ENCODE data around the gene BBOF1.
"Not testable (repeated sequence)": the region's sequence is repeated elsewhere in the genome, so short reads cannot be mapped to it uniquely, and the experiment has no call there.

BBOF1 gene, protein sequence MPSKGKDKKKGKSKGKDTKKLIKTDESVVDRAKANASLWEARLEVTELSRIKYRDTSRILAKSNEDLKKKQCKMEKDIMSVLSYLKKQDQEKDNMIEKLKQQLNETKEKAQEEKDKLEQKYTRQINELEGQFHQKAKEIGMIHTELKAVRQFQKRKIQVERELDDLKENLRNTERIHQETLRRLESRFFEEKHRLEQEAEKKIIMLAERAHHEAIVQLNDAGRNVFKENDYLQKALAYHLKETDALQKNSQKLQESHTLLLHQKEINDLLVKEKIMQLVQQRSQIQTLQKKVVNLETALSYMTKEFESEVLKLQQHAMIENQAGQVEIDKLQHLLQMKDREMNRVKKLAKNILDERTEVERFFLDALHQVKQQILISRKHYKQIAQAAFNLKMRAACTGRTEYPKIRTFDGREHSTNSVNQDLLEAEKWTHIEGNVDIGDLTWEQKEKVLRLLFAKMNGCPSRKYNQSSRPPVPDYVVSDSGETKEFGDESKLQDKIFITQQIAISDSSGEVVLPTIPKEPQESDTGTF

DNA sequence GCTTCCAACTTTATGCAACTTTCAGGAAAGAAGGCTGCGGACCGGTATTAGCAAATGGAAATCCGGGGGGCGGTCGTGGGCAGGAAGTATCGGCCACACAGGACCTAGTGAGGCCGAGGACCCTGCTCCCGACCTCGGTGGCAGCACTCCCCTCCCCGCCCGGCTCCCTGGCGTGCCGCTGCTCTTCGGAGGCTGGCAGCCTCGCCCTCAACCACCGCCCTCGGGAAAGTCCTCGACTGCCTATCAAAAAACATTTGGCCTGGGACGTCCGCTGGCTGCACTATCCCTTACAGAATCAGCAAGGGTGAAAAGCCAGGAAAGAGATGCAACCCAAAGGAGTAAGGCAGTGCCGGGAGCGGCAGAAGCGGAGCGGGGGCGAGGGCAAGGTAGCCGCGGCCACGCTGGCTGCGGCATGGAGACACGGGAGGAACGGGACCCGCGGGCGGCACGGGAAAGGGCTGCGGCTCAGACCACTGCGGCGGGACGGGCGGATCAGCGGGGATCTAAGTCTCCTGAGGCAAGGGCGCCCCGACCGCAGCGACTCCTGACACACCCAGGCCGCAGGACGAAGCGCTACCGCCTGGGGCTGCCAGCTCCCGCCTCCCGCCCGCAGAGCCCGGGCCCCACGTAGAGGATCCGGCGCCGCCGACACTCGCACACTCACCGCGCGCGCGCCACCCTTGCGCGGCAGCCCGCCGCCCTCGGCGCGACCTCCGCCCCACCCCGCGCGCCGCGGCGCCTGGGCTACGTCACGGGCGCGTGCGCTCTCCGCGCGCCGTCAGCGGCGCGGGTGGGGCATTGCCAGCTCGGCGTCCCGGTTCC is at the start of gene BBOF1, which contains the start of gene ENTPD5:
Gene BBOF1 (plus strand): TSS at position 764 of the 822 bp plus-strand sequence. CDS start 130 bp downstream, outside the sequence.
Gene ENTPD5 (minus strand): TSS at position 703 of the 822 bp plus-strand sequence. CDS start 31,186 bp downstream, outside the sequence.
- Histone ChIP-seq H3K27me3 (no peaks in the 10 kb centered on the region), H3K9ac (peak within 1 kb of the TSS; percentile 83 to 93 (median 89)), H3K4me1 (peaks cover 7 to 15% (median 14%) of the 10 kb centered on the region in 10 experiments), H3K4me3 (peak within 1 kb of the TSS; percentile 72 to 92 (median 86)), H3K9me3 (replicated peaks in 1 of 11) (no peaks in the 10 kb centered on the region), H3K4me2 (peak within 1 kb of the TSS; percentile 78 to 96 (median 89)), H3K27ac (peak within 1 kb of the TSS; percentile 67 to 90 (median 88)), H4K20me1 (no peaks in the 10 kb centered on the region), H3K36me3 (peaks cover 0 to 9% (median 0%) of the 10 kb centered on the region in 11 experiments; a peak in 2 of 22 replicates)
- no peak for TF ChIP-seq Cebpa-rat (IDR thresholded peaks at IDR 0.05)

DNA sequence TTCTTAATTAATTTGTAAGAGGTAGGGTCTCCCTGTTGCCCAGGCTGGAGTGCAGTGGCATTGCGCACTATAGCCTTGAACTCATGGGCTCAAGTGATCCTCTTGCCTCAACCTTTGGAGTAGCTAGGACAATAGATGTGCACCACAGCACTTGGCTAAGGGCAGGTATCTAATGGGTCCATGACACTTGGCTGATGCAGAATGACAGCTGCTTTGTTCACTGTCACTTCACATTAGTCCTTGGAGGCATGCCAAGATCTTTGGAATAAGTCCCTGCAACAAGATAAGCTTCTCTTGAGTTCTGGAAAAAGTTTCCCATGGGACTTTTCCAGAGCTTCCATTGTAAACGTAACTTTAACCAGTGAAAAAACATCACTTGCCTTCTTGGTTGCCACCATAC is 45.7 kb upstream of the BBOF1 start:
- TF ChIP-seq Cebpa-rat (IDR thresholded peaks at IDR 0.05): no peak
- peaks cover 8 to 51% (median 24%) of the 10 kb centered on the region in 11 experiments; a peak in 17 of 22 replicates for H3K36me3 ChIP-seq
- H3K9ac ChIP-seq: no peak overlapping the region
- H3K27me3 ChIP-seq: no peaks in the 10 kb centered on the region
- no peaks in the 10 kb centered on the region for H3K4me1 ChIP-seq
- H3K4me3 ChIP-seq: no peak overlapping the region
- no peaks in the 10 kb centered on the region for H4K20me1 ChIP-seq
- no peak overlapping the region for H3K4me2 ChIP-seq
- no peak overlapping the region for H3K27ac ChIP-seq
- no peaks in the 10 kb centered on the region for H3K9me3 ChIP-seq (replicated peaks in 1 of 11)

DNA sequence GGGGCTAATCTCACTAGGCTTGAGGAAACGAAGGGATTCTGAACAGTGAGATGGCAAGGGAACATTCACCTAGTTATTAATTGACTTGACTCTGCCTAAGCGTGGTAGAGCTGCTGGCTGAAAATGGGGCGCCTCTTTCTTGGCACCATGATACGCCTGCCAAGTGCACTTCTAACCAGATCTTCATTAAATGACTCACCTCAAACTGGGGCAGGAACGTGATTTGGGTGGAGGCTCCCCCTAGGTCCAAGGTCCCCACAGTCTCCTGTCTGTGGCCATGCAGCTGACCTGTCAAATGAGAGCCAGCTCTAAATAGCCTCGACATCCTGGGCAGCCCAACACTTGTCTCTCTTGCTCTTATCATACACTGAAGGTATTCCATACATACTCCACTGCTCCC is 43.0 kb upstream of the BBOF1 start:
- H3K36me3 ChIP-seq: peaks cover 0 to 40% (median 10%) of the 10 kb centered on the region in 11 experiments; a peak in 11 of 22 replicates
- no peak overlapping the region for H3K4me3 ChIP-seq
- H3K9ac ChIP-seq: no peak overlapping the region
- H3K4me1 ChIP-seq: no peaks in the 10 kb centered on the region
- H3K27me3 ChIP-seq: no peaks in the 10 kb centered on the region
- no peak overlapping the region for H3K27ac ChIP-seq
- no peaks in the 10 kb centered on the region for H3K9me3 ChIP-seq (replicated peaks in 1 of 11)
- no peak overlapping the region for H3K4me2 ChIP-seq
- no peak for TF ChIP-seq Cebpa-rat (IDR thresholded peaks at IDR 0.05)
- H4K20me1 ChIP-seq: no peaks in the 10 kb centered on the region

DNA sequence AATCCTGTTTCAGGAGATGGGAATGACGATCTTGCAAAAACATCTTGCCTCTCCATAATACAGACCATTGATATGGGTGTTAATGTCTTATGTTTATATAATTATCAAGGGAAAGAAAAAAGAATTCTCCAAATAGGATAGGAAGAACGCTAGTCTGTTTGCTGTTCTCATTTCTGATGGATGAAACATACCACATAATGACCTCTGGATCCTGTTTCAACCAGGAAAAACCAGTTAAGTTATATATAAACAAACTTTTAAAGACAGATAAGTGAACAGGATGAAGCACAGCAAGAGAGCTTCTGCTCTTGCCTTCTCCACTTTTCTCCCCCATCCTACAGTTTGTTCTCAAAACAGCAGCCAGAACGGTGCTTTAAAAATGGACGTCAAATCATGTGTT is 41.3 kb upstream of the BBOF1 start:
- H3K36me3 ChIP-seq: peaks cover 0 to 31% (median 10%) of the 10 kb centered on the region in 11 experiments; a peak in 11 of 22 replicates
- H3K27ac ChIP-seq: no peak overlapping the region
- H3K9me3 ChIP-seq (replicated peaks in 1 of 11): no peaks in the 10 kb centered on the region
- no peak for TF ChIP-seq Cebpa-rat (IDR thresholded peaks at IDR 0.05)
- no peaks in the 10 kb centered on the region for H3K27me3 ChIP-seq
- H3K4me1 ChIP-seq: no peaks in the 10 kb centered on the region
- no peaks in the 10 kb centered on the region for H4K20me1 ChIP-seq
- no peak overlapping the region for H3K4me2 ChIP-seq
- no peak overlapping the region for H3K4me3 ChIP-seq
- no peak overlapping the region for H3K9ac ChIP-seq

DNA sequence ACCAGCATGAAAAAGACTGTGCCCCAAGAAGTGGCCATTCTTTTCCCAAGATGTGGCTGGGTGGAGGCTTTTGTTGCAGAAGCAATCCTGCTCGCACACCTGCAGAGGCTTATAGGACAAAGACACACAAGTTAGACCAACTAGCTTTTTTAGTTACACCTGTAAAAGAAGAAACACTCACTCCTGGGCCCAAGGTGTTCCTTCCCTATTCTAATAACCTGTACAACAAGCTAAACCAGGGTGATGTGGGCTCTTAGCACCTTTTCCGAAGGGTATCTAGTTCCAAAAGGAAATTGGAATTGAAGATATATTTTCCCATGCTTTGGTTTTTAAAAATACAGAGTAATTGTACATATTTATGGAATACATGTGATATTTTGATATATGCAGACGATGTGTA is 31.1 kb upstream of the BBOF1 start:
- no peaks in the 10 kb centered on the region for H3K4me1 ChIP-seq
- H3K9me3 ChIP-seq (replicated peaks in 1 of 11): no peaks in the 10 kb centered on the region
- H3K4me2 ChIP-seq: no peak overlapping the region
- H3K27ac ChIP-seq: no peak overlapping the region
- no peaks in the 10 kb centered on the region for H4K20me1 ChIP-seq
- peaks cover 15 to 42% (median 21%) of the 10 kb centered on the region in 11 experiments; a peak in 20 of 22 replicates for H3K36me3 ChIP-seq
- no peak overlapping the region for H3K9ac ChIP-seq
- TF ChIP-seq Cebpa-rat (IDR thresholded peaks at IDR 0.05): no peak
- no peaks in the 10 kb centered on the region for H3K27me3 ChIP-seq
- no peak overlapping the region for H3K4me3 ChIP-seq

DNA sequence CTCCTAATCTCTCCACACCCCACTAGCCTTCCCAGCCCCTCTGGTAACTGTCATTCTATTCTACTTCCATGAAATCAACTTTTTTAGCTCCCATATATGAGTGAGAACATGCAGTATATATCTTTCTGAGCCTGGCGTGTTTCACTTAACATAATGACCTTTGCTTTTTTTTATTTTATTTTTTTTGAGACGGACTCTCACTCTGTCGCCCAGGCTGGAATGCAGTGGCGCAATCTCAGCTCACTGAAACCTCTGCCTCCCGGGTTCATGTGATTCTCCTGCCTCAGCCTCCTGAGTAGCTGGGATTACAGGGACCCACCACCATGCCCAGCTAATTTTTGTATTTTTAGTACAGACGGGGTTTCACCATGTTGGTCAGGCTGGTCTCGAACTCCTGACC is 30.5 kb upstream of the BBOF1 start:
- not testable (repeated sequence) for H3K4me3 ChIP-seq; H3K9me3 ChIP-seq (replicated peaks in 1 of 11); H3K4me1 ChIP-seq; H4K20me1 ChIP-seq; H3K4me2 ChIP-seq; H3K27ac ChIP-seq; H3K27me3 ChIP-seq; H3K9ac ChIP-seq
- H3K36me3 ChIP-seq: peaks cover 15 to 38% (median 21%) of the 10 kb centered on the region in 11 experiments; a peak in 20 of 22 replicates

DNA sequence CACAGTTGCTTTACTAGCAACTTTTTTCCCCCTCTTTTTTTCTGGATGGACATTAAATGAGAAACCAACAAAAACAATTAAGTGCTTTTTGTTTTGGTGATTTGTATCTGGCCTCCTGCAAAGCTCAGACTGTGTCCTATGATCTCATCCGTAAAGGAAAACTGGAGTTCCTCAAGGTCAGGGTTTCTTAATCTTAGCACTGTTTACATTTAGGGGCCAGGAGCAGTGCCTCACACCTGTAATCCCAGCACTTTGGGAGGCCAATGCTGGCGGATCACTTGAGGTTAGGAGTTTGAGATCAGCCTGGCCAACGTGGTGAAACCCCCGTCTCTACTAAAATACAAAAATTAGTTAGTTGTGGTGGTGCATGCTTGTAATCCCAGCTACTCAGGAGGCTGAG is 28.1 kb upstream of the BBOF1 start:
- H3K9ac ChIP-seq: no peak overlapping the region
- no peak for TF ChIP-seq Cebpa-rat (IDR thresholded peaks at IDR 0.05)
- H3K27me3 ChIP-seq: no peaks in the 10 kb centered on the region
- H3K4me1 ChIP-seq: peaks cover 0 to 12% (median 8%) of the 10 kb centered on the region in 10 experiments; a peak in 16 of 20 replicates
- no peak overlapping the region for H3K27ac ChIP-seq
- H3K9me3 ChIP-seq (replicated peaks in 1 of 11): no peaks in the 10 kb centered on the region
- H3K4me3 ChIP-seq: no peak overlapping the region
- H3K4me2 ChIP-seq: no peak overlapping the region
- H3K36me3 ChIP-seq: peaks cover 8 to 27% (median 17%) of the 10 kb centered on the region in 11 experiments; a peak in 19 of 22 replicates
- H4K20me1 ChIP-seq: no peaks in the 10 kb centered on the region

DNA sequence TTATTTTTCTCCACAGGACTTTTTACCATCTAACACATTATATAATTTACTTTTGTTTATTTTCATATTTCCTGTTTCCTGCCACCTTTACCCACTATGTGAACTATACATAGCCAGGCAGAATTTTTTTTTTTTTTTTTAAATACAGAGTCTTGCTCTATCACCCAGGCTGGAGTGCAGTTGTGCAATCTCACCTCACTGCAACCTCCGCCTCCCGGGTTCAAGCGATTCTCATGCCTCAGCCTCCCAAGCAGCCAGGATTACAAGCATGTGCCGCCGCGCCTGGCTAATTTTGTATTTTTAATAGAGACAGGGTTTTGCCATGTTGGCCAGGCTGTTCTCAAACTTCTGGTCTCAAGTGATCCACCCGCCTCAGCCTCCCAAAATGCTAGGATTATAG is 24.2 kb upstream of the BBOF1 start:
- H3K4me2 ChIP-seq: peak overlapping the region in 6 of 11 experiments; percentile 25 to 47 (median 35); a peak in 10 of 22 replicates
- peaks cover 0 to 20% (median 0%) of the 10 kb centered on the region in 11 experiments; a peak in 4 of 22 replicates for H3K36me3 ChIP-seq

DNA sequence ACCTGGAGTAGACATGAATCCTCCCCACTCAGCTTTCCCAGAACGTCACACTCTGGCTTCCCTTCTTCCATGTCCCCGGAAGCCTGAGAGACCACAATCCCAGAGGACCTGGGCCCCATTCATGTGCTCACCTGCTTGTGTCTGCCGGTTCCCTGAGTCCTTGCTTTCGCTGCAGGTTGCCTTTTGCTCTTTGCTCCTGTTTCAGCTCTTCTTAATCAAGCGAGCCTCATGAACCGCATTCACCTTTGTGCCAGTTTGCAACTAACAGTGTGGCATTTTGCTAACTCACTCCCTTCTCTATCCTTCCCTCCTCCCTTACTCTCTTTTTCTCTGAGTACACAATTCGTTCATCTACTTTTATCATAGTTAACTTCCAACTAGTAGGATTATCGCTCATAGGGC is 23.2 kb upstream of the BBOF1 start:
- no peak overlapping the region for H3K27ac ChIP-seq
- no peak overlapping the region for H3K9ac ChIP-seq
- peaks cover 0 to 20% (median 0%) of the 10 kb centered on the region in 11 experiments; a peak in 4 of 22 replicates for H3K36me3 ChIP-seq
- no peak overlapping the region for H3K4me3 ChIP-seq
- no peak overlapping the region for H3K4me2 ChIP-seq
- H3K27me3 ChIP-seq: no peaks in the 10 kb centered on the region
- no peak for TF ChIP-seq Cebpa-rat (IDR thresholded peaks at IDR 0.05)
- peaks cover 0 to 12% (median 8%) of the 10 kb centered on the region in 10 experiments; a peak in 16 of 20 replicates for H3K4me1 ChIP-seq
- no peaks in the 10 kb centered on the region for H3K9me3 ChIP-seq (replicated peaks in 1 of 11)
- H4K20me1 ChIP-seq: no peaks in the 10 kb centered on the region

More for the DNA sequence above, 24.2 kb upstream of the BBOF1 start:
- H3K4me1 ChIP-seq: peaks cover 0 to 12% (median 8%) of the 10 kb centered on the region in 10 experiments; a peak in 16 of 20 replicates
- peak overlapping the region in 2 of 11 experiments; percentile 7 to 24; a peak in 1 of 22 replicates for H3K9ac ChIP-seq
- not testable (repeated sequence) for H4K20me1 ChIP-seq; H3K27me3 ChIP-seq; H3K27ac ChIP-seq; H3K9me3 ChIP-seq (replicated peaks in 1 of 11); H3K4me3 ChIP-seq
- TF ChIP-seq Cebpa-rat (IDR thresholded peaks at IDR 0.05): peak in 1 of 11 experiments; percentile 23; a peak in 1 of 22 replicates
